MCF 10A (cell line): ENCODE measurements around the gene EFEMP2. TPM values are rescaled to one million over a fixed set of nuclear protein-coding genes. Genes with fewer than 3 reads are reported as not detected.
"Not testable (repeated sequence)": the region's sequence is repeated elsewhere in the genome, so short reads cannot be mapped to it uniquely, and the experiment has no call there.

Experiments used
- BruUV-seq: library from RNA; stranded (reverse); fragments of 400-500 nt; replicated peaks from 2 replicates; lab custom pipeline; 2021; lab: Mats Ljungman, UMichigan
- CTCF ChIA-PET: fragments of 300-600 bp; sonication (Branson Sonifier 250); formaldehyde crosslinking; extraction: SDS; loops from one replicate; lab custom pipeline; 2021; ENCODE audit warnings: antibody characterized with exemption, inconsistent platforms; lab: Yijun Ruan, JAX
- POLR2A ChIA-PET: fragments of 300-600, 350-650 bp; sonication (Branson Sonifier 250); formaldehyde crosslinking; extraction: SDS; loops from one replicate; lab custom pipeline; 2020; ENCODE audit warnings: antibody characterized with exemption, inconsistent platforms; lab: Yijun Ruan, JAX
- DNase-seq: peaks from one replicate; pipeline ENCODE4 v3.0.0-alpha.2; 2018; ENCODE audit not compliant: unreplicated experiment
- H3K27ac Mint-ChIP-seq: one replicate; pipeline ENCODE4 v1.8.0; 2022; ENCODE audit warnings: mild to moderate bottlenecking, low read depth, mixed read lengths; ENCODE audit not compliant: unreplicated experiment
- H3K27me3 Mint-ChIP-seq: one replicate; pipeline ENCODE4 v1.8.0; 2022; ENCODE audit warnings: mixed read lengths; ENCODE audit not compliant: insufficient read depth, unreplicated experiment
- H3K36me3 Mint-ChIP-seq: one replicate; pipeline ENCODE4 v1.8.0; 2022; ENCODE audit warnings: mild to moderate bottlenecking, moderate library complexity, mixed read lengths; ENCODE audit not compliant: insufficient read depth, unreplicated experiment
- H3K4me1 Mint-ChIP-seq: one replicate; pipeline ENCODE4 v1.8.0; 2022; ENCODE audit warnings: mixed read lengths; ENCODE audit not compliant: insufficient read depth, unreplicated experiment
- H3K4me3 Mint-ChIP-seq: one replicate; pipeline ENCODE4 v1.8.0; 2022; ENCODE audit warnings: mild to moderate bottlenecking, moderate library complexity, mixed read lengths; ENCODE audit not compliant: unreplicated experiment
- H3K9me3 Mint-ChIP-seq: one replicate; pipeline ENCODE4 v1.8.0; 2022; ENCODE audit warnings: mixed read lengths; ENCODE audit not compliant: unreplicated experiment
- intact Hi-C: fragments of 100-400 bp; cut with micrococcal nuclease; formaldehyde crosslinking; loops from 2 replicates; pipeline ENCODE4 v1.14.1; 2022
- total RNA-seq: library from RNA; stranded (reverse); gene quantifications from 2 replicates; pipeline ENCODE4 v1.2.3, GENCODE V29; 2022
- TF ChIP-seq, protein P1 (sequence below): fragments of 200-600 bp; IDR thresholded peaks from one replicate; pipeline ENCODE4 v1.8.0; 2022; ENCODE audit warnings: antibody characterized with exemption, mild to moderate bottlenecking; ENCODE audit not compliant: unreplicated experiment

EFEMP2 gene
- total RNA-seq, 1 experiment from 2014 or later: 2.4 TPM

DNA sequence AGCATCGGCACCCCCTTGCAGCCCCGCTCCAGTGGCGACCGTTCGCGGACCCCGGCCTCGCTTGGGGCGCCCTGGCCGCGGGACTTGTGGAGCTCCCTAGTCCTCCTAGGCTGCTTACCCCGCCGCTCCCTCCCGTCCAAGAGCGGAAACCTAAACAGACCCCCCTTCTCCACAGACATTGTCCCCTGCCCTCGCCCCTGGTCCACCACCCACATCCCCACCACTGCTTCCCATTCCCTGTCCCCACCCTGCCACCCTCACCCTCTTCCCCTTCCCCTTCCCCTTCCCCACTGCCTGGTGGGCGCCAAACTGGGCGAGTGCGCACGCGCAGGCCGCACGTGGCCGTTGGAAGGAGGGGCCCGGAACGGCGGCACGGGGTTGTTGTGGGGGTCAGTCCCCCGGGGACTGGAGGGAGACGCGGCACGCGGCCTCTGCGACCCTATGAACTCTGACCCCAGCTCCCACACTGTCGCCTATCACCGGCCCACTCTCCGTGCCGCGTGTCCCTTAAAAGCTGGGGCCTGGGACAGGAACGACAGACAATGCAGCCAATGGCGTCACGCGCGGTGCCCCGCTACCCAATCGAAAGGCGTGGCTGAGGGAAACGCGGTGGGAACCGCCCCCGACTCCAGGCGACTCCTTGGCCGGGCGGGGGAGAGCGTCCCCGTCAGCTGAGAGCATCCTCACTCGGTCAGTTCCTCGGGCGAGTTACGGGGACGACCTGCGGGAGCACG is 39.1 kb downstream of the EFEMP2 start, which contains the start of gene SNX32:
SNX32 (plus strand) TSS at position 667 of the 734 bp plus-strand sequence. CDS start 103 bp downstream, outside the sequence.
- intact Hi-C loops: no loop called here
- no peak within 1 kb of the TSS for H3K27ac Mint-ChIP-seq
- no peaks in the 10 kb centered on the region for H3K4me1 Mint-ChIP-seq
- H3K4me3 Mint-ChIP-seq: no peak within 1 kb of the TSS
- DNase-seq: no peak
- BruUV-seq: no TSS peak
- H3K36me3 Mint-ChIP-seq: no peaks in the 10 kb centered on the region
- TF ChIP-seq, protein P1, sequence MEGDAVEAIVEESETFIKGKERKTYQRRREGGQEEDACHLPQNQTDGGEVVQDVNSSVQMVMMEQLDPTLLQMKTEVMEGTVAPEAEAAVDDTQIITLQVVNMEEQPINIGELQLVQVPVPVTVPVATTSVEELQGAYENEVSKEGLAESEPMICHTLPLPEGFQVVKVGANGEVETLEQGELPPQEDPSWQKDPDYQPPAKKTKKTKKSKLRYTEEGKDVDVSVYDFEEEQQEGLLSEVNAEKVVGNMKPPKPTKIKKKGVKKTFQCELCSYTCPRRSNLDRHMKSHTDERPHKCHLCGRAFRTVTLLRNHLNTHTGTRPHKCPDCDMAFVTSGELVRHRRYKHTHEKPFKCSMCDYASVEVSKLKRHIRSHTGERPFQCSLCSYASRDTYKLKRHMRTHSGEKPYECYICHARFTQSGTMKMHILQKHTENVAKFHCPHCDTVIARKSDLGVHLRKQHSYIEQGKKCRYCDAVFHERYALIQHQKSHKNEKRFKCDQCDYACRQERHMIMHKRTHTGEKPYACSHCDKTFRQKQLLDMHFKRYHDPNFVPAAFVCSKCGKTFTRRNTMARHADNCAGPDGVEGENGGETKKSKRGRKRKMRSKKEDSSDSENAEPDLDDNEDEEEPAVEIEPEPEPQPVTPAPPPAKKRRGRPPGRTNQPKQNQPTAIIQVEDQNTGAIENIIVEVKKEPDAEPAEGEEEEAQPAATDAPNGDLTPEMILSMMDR: no peak
- ChIA-PET CTCF (interaction anchor here (0.8 to 1.0 kb wide), 2 partner anchors 18 to 53 kb away, joined by 3 to 4 read pairs; no protein-coding TSS in a partner anchor), POLR2A (interaction anchor here (1.0 kb wide), 1 partner anchor 25 kb away, joined by 4 read pairs; the partner anchor contains the start of gene CFL1)
- peaks cover 40% of the 10 kb centered on the region for H3K27me3 Mint-ChIP-seq
- H3K9me3 Mint-ChIP-seq: peaks cover 6% of the 10 kb centered on the region

DNA sequence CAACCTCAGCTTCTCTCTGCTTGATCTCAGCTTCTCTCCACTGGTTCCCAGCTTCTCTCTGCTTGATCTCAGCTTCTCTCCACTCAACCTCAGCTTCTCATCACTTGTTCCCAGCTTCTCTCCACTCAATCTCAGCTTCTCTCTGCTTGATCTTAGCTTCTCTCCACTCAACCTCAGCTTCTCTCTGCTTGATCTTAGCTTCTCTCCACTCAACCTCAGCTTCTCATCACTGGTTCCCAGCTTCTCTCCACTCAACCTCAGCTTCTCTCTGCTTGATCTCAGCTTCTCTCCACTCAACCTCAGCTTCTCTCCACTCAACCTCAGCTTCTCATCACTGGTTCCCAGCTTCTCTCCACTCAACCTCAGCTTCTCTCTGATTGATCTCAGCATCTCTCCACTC is 40.4 kb downstream of the EFEMP2 start:
- BruUV-seq, H3K36me3 Mint-ChIP-seq, H3K9me3 Mint-ChIP-seq, H3K4me1 Mint-ChIP-seq, H3K27ac Mint-ChIP-seq, DNase-seq, H3K4me3 Mint-ChIP-seq, intact Hi-C loops: not testable (repeated sequence)
- H3K27me3 Mint-ChIP-seq: peaks cover 44% of the 10 kb centered on the region
- ChIA-PET POLR2A (interaction anchor here (0.6 to 1.1 kb wide), 3 partner anchors 14 to 162 kb away, joined by 3 to 4 read pairs (median 4); partner anchors contain the start of gene CFL1), CTCF (interaction anchor here (0.6 to 1.3 kb wide), 7 partner anchors 14 to 171 kb away, joined by 3 to 4 read pairs (median 3); no protein-coding TSS in a partner anchor)

DNA sequence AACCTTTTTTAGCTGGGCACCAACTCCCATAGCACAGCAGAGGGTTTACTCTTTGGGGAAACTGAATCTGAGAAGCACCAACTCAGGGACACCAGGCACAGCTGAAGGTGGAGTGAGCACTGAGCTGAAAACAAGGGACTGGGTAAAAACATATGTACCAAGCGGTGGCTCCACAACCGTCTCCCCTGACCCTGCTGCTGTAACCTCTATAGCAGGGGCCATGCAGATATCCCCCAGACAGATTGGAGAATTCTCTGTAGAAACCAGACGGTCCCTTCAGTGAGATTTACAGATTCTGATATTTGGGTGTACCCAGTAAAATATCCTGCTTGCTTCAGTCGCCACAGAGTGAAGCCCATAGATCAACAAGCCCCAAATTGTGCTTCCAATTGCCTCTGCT is 43.1 kb downstream of the EFEMP2 start:
- no TSS peak for BruUV-seq
- POLR2A ChIA-PET: interaction anchor here (0.6 to 1.0 kb wide), 2 partner anchors 29 to 209 kb away, joined by 4 to 6 read pairs; partner anchors contain the start of gene CFL1
- CTCF ChIA-PET: interaction anchor here (1.0 to 1.8 kb wide), 4 partner anchors 15 to 118 kb away, joined by 3 to 5 read pairs (median 4); partner anchors contain the start of gene KAT5

DNA sequence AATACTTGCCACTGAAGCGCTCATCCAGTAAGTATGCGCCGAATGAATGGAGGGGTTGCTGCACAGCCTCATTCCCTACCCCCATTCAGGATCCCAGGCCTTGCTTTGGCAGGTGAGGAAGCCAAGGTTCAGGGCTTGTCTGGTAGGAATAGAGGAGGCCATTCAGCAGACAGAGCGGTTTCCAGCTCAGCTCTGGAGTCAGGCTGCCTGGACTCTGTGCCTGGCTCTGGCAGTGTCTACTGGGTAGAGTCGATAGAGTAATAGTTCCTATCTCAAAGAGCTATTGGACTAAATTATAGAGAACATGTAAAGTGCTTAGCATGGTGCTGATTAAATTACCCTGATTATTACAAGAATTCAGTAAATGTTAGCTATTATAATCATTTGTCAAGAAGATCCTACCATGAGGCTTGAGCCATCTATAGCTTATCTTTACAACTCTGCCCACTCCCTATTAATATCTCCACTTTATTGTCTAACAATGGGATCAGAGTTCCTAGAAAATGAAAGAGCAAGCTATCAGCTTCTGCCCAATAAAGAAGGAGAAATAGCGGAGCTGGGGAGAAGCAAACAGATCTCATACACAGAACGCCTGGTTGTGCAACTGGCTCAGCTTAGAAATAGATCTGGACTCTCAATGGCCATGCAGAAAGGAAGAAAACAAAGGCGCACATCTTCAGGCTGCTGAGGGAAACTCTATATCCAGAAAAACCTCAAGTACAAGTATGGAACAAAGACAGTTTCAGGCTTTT is 45.4 kb downstream of the EFEMP2 start:
- TF ChIP-seq, protein P1: no peak
- no peak overlapping the region for H3K27ac Mint-ChIP-seq
- no TSS peak for BruUV-seq
- no peak overlapping the region for H3K4me3 Mint-ChIP-seq
- H3K9me3 Mint-ChIP-seq: no peaks in the 10 kb centered on the region
- no peaks in the 10 kb centered on the region for H3K4me1 Mint-ChIP-seq
- H3K36me3 Mint-ChIP-seq: no peaks in the 10 kb centered on the region
- ChIA-PET CTCF (interaction anchor here (0.6 to 3.4 kb wide), 6 partner anchors 8 to 116 kb away, joined by 3 to 11 read pairs (median 3); partner anchors contain the start of gene AP5B1), POLR2A (interaction anchor here (0.7 to 2.7 kb wide), 4 partner anchors 18 to 115 kb away, joined by 3 to 8 read pairs (median 6); partner anchors contain the start of genes CFL1 and KAT5)
- intact Hi-C loops: no loop called here
- H3K27me3 Mint-ChIP-seq: peaks cover 32% of the 10 kb centered on the region
- no peak for DNase-seq

More for the DNA sequence above, 43.1 kb downstream of the EFEMP2 start:
- no peaks in the 10 kb centered on the region for H3K4me1 Mint-ChIP-seq
- H3K36me3 Mint-ChIP-seq: no peaks in the 10 kb centered on the region
- TF ChIP-seq, protein P1: no peak
- DNase-seq: no peak
- H3K27me3 Mint-ChIP-seq: peaks cover 44% of the 10 kb centered on the region
- peaks cover 6% of the 10 kb centered on the region for H3K9me3 Mint-ChIP-seq
- H3K27ac Mint-ChIP-seq: no peak overlapping the region
- no peak overlapping the region for H3K4me3 Mint-ChIP-seq
- intact Hi-C loops: no loop called here
